Caco-2 (cell line): ENCODE measurements around the gene MELTF. TPM values are rescaled to one million over a fixed set of nuclear protein-coding genes. Genes with fewer than 3 reads are reported as not detected.

ENCODE experiments used
- BruUV-seq: library from RNA; stranded (reverse); fragments of 400-500 nt; replicated peaks from 2 replicates; lab custom pipeline; 2021; lab: Mats Ljungman, UMichigan
- CTCF ChIA-PET: fragments of 300-600 bp; sonication (Branson Sonifier 250); formaldehyde crosslinking; loops from one replicate; lab custom pipeline; 2022; ENCODE audit warnings: antibody characterized with exemption; lab: Charles Lee
- POLR2A ChIA-PET: fragments of 300-600 bp; sonication (Branson Sonifier 250); formaldehyde crosslinking; loops from one replicate; lab custom pipeline; 2022; ENCODE audit warnings: antibody characterized with exemption; lab: Charles Lee
- DNase-seq, 2 experiments: peaks; one replicate each; pipeline versions ENCODE4 v3.0.0 to v3.0.0-alpha.2; 2020 to 2022
- H3K27me3 ChIP-seq: replicated peaks from 2 replicates; pipeline ENCODE4 v1.6.0; 2011; ENCODE audit warnings: low read length; ENCODE audit not compliant: control insufficient read depth, insufficient read depth
- H3K36me3 ChIP-seq: 2 replicates; pipeline ENCODE4 v1.5.1; 2011; ENCODE audit warnings: low read length; ENCODE audit not compliant: control insufficient read depth, insufficient read depth
- H3K4me1 ChIP-seq: fragments of 250-450 bp; sonication (Bioruptor Pico); 2 replicates; pipeline ENCODE4 v1.5.1; 2020; ENCODE audit warnings: mild to moderate bottlenecking
- H3K4me3 ChIP-seq: 2 replicates; pipeline ENCODE4 v1.5.1; 2011; ENCODE audit warnings: low read depth, mild to moderate bottlenecking, control low read depth, low read length
- H3K9me3 ChIP-seq: fragments of 250-450 bp; sonication (Bioruptor Pico); 2 replicates; pipeline ENCODE4 v1.5.1; 2020; ENCODE audit warnings: mild to moderate bottlenecking, moderate library complexity
- H3K27ac Mint-ChIP-seq: one replicate; pipeline ENCODE4 v1.8.0; 2022; ENCODE audit warnings: mixed read lengths; ENCODE audit not compliant: unreplicated experiment
- H3K27me3 Mint-ChIP-seq: one replicate; pipeline ENCODE4 v1.8.0; 2022; ENCODE audit warnings: mixed read lengths; ENCODE audit not compliant: insufficient read depth, unreplicated experiment
- H3K36me3 Mint-ChIP-seq: one replicate; pipeline ENCODE4 v1.8.0; 2022; ENCODE audit warnings: mild to moderate bottlenecking, mixed read lengths; ENCODE audit not compliant: insufficient read depth, unreplicated experiment
- H3K4me1 Mint-ChIP-seq: one replicate; pipeline ENCODE4 v1.8.0; 2022; ENCODE audit warnings: low read depth, mixed read lengths; ENCODE audit not compliant: unreplicated experiment
- H3K4me3 Mint-ChIP-seq: one replicate; pipeline ENCODE4 v1.8.0; 2022; ENCODE audit warnings: mild to moderate bottlenecking, moderate library complexity, mixed read lengths; ENCODE audit not compliant: unreplicated experiment
- H3K9me3 Mint-ChIP-seq: one replicate; pipeline ENCODE4 v1.8.0; 2022; ENCODE audit warnings: mixed read lengths; ENCODE audit not compliant: unreplicated experiment
- CTCF ChIP-seq, 2 experiments: fragments of 200-600 bp in 1 of 2; IDR thresholded peaks; 1 replicate in 1 of 2; 2 replicates in 1 of 2; pipeline versions ENCODE4 v1.5.1 to v1.8.0; 2011 to 2022; ENCODE audit warnings: antibody characterized with exemption in 1 of 2, control low read depth in 1 of 2, inconsistent platforms in 1 of 2, low read depth in 1 of 2, low read length in 1 of 2, mild to moderate bottlenecking in 1 of 2, moderate library complexity in 1 of 2; ENCODE audit not compliant: insufficient read depth in 1 of 2, severe bottlenecking in 1 of 2, unreplicated experiment in 1 of 2
- intact Hi-C: fragments of 100-400 bp; cut with micrococcal nuclease; formaldehyde crosslinking; loops from one replicate; pipeline ENCODE4 v1.10.0; 2022; ENCODE audit not compliant: unreplicated experiment
- total RNA-seq: library from RNA; stranded (reverse); gene quantifications from 2 replicates; pipeline ENCODE4 v1.2.3, GENCODE V29; 2022

The MELTF gene
- total RNA-seq, 1 experiment from 2014 or later, result 29.3 TPM

- peak in 1 of 2 experiments; percentile 19 for DNase-seq
- Mint-ChIP-seq H3K27ac (no peak overlapping the region), H3K9me3 (no peaks in the 10 kb centered on the region), H3K36me3 (peaks cover 16% of the 10 kb centered on the region), H3K27me3 (no peaks in the 10 kb centered on the region), H3K4me1 (no peaks in the 10 kb centered on the region), H3K4me3 (no peak overlapping the region)
- intact Hi-C loops, result no loop called here
- no TSS peak for BruUV-seq
- no peaks in the 10 kb centered on the region for H3K4me1 ChIP-seq
- no peak for TF ChIP-seq CTCF (IDR thresholded peaks at IDR 0.05; ENCODE audit: insufficient read depth in 1 of 2, low read depth in 1 of 2, low read length in 1 of 2, severe bottlenecking in 1 of 2, unreplicated experiment in 1 of 2)
- ChIA-PET POLR2A (no interaction called here), CTCF (interaction anchor here (0.6 kb wide), 2 partner anchors 148 to 155 kb away, joined by 3 to 7 read pairs; no protein-coding TSS in a partner anchor)
- H3K4me3 ChIP-seq, result no peak overlapping the region
- no peaks in the 10 kb centered on the region for H3K9me3 ChIP-seq
- no peaks in the 10 kb centered on the region for H3K36me3 ChIP-seq
- H3K27me3 ChIP-seq, result no peaks in the 10 kb centered on the region
Measured at GRCh38 chr3:197022405-197023231, 7.0 kb downstream of the MELTF start.

DNA sequence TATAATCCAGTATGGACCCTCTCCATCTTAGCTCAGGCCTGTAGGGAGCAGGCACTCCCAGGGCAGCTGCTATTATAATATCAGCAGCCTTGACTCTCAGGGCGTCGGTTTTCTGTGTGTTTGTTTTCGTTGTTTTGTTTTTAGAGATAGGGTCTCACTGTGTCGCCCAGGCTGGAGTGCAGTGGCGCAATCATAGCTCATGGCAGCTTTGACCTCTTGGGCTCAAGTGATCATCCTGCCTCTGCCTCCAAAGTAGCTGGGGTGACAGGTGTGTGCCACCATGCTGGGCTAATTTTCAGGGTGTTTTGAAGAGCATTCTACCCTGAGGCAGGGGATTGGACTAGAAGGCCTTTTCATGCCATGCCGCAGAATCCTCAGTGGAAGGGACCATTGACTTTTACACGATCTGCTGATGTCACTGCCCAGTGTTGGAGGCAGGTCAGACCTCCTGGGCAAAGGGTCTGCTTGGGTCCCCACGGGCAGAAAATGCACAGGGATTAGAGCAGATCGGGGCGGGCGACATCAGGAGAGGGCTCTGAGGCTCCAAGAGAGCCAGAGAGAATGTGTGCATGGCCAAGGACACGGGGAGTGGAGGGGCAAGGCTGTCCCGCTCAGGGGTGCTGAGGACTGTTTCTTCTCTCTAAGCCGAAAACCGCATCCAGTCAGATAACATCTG lies 7.8 kb downstream of the MELTF start:
- H3K27me3 Mint-ChIP-seq, result no peaks in the 10 kb centered on the region
- no peaks in the 10 kb centered on the region for H3K9me3 Mint-ChIP-seq
- POLR2A ChIA-PET, result no interaction called here
- H3K27me3 ChIP-seq, result no peaks in the 10 kb centered on the region
- H3K4me1 ChIP-seq, result no peaks in the 10 kb centered on the region
- H3K4me1 Mint-ChIP-seq, result no peaks in the 10 kb centered on the region
- H3K4me3 ChIP-seq, result no peak overlapping the region
- BruUV-seq, result no TSS peak
- intact Hi-C loops, result no loop called here
- H3K4me3 Mint-ChIP-seq, result no peak overlapping the region
- H3K36me3 ChIP-seq, result no peaks in the 10 kb centered on the region
- peak in 1 of 2 experiments; percentile 20 for DNase-seq
- no peak overlapping the region for H3K27ac Mint-ChIP-seq
- H3K9me3 ChIP-seq, result no peaks in the 10 kb centered on the region
- no peak for TF ChIP-seq CTCF (IDR thresholded peaks at IDR 0.05; ENCODE audit: insufficient read depth in 1 of 2, low read depth in 1 of 2, low read length in 1 of 2, severe bottlenecking in 1 of 2, unreplicated experiment in 1 of 2)
- CTCF ChIA-PET, result no interaction called here
- H3K36me3 Mint-ChIP-seq, result peaks cover 16% of the 10 kb centered on the region

GRCh38 chr3:197021231-197021630 lies 8.4 kb downstream of the MELTF start:
- Mint-ChIP-seq H3K27me3 (no peaks in the 10 kb centered on the region), H3K9me3 (no peaks in the 10 kb centered on the region), H3K4me1 (no peaks in the 10 kb centered on the region), H3K36me3 (peaks cover 20% of the 10 kb centered on the region), H3K27ac (no peak overlapping the region), H3K4me3 (no peak overlapping the region)
- CTCF ChIA-PET, result no interaction called here
- H3K4me3 ChIP-seq, result no peak overlapping the region
- H3K9me3 ChIP-seq, result no peaks in the 10 kb centered on the region
- no peak for TF ChIP-seq CTCF (IDR thresholded peaks at IDR 0.05; ENCODE audit: insufficient read depth in 1 of 2, low read depth in 1 of 2, low read length in 1 of 2, severe bottlenecking in 1 of 2, unreplicated experiment in 1 of 2)
- BruUV-seq, result no TSS peak
- no peaks in the 10 kb centered on the region for H3K4me1 ChIP-seq
- peak in 1 of 2 experiments; percentile 37 for DNase-seq
- POLR2A ChIA-PET, result no interaction called here
- no peaks in the 10 kb centered on the region for H3K36me3 ChIP-seq
- intact Hi-C loops, result no loop called here
- H3K27me3 ChIP-seq, result no peaks in the 10 kb centered on the region
